SU-DHL-6 (cell line): Measurements from ENCODE around the gene ZBTB24.

Experiments
- H2AFZ ChIP-seq: fragments of 200-600 bp; sonication (generic); 2 replicates; pipeline ENCODE4 v1.6.1; 2014; ENCODE audit warnings: low read depth, mild to moderate bottlenecking, moderate library complexity, mixed read lengths, antibody characterized with exemption, low read length; ENCODE audit not compliant: severe bottlenecking
- H3F3A ChIP-seq: fragments of 200-600 bp; shearing (Covaris generic); 2 replicates; pipeline ENCODE4 v1.6.0; 2016; ENCODE audit warnings: antibody characterized with exemption, mild to moderate bottlenecking; ENCODE audit not compliant: insufficient read depth
- H3K27ac ChIP-seq: fragments of 200-600 bp; sonication (generic); 2 replicates; pipeline ENCODE4 v1.5.1; 2016; ENCODE audit warnings: low read depth, mild to moderate bottlenecking, low read length, moderate library complexity, mixed read lengths
- H3K27me3 ChIP-seq: fragments of 200-600 bp; sonication (generic), shearing (Covaris generic); 2 replicates; pipeline ENCODE4 v1.6.0; 2014; ENCODE audit warnings: mild to moderate bottlenecking, low read length
- H3K36me3 ChIP-seq: fragments of 200-600 bp; sonication (generic); 2 replicates; pipeline ENCODE4 v1.6.1; 2014; ENCODE audit warnings: mild to moderate bottlenecking, low read length, mixed read lengths
- H3K4me2 ChIP-seq: fragments of 300-600, 200-600 bp; shearing (Covaris generic), sonication (generic); 2 replicates; pipeline ENCODE4 v1.6.0; 2014; ENCODE audit warnings: low read length, low read depth, mild to moderate bottlenecking; ENCODE audit not compliant: poor library complexity, severe bottlenecking
- H3K4me3 ChIP-seq: fragments of 200-600 bp; sonication (generic); 2 replicates; pipeline ENCODE4 v1.5.1; 2014; ENCODE audit warnings: antibody characterized with exemption, low read length, mild to moderate bottlenecking, mixed read lengths; ENCODE audit not compliant: insufficient read depth, poor library complexity, severe bottlenecking
- H3K79me2 ChIP-seq: fragments of 200-600 bp; sonication (generic); 2 replicates; pipeline ENCODE4 v1.6.1; 2014; ENCODE audit warnings: mild to moderate bottlenecking, low read length, moderate library complexity; ENCODE audit not compliant: insufficient read depth
- H3K9ac ChIP-seq: fragments of 200-600 bp; sonication (generic); 2 replicates; pipeline ENCODE4 v1.7.0; 2014; ENCODE audit warnings: mild to moderate bottlenecking, low read length
- H3K9me2 ChIP-seq: fragments of 200-600 bp; sonication (generic); replicated peaks from 2 replicates; pipeline ENCODE4 v1.6.1; 2014; ENCODE audit warnings: low read length; ENCODE audit not compliant: insufficient read depth
- H3K9me3 ChIP-seq: fragments of 200-600 bp; sonication (generic); 2 replicates; pipeline ENCODE4 v1.6.1; 2014; ENCODE audit warnings: low read length, mixed read lengths; ENCODE audit not compliant: insufficient read depth
- H4K20me1 ChIP-seq: fragments of 200-600 bp; sonication (generic); 2 replicates; pipeline ENCODE4 v1.6.1; 2014; ENCODE audit warnings: low read depth, mild to moderate bottlenecking, antibody characterized with exemption, low read length, moderate library complexity, mixed read lengths
- EZH2phosphoT487 ChIP-seq: fragments of 200-600 bp; sonication (generic), shearing (Covaris generic); conservative IDR thresholded peaks from 2 replicates; pipeline ENCODE4 v1.6.1; 2018; ENCODE audit warnings: mild to moderate bottlenecking, antibody characterized with exemption, low read length, moderate library complexity, mixed read lengths
- TF ChIP-seq, protein P1 (sequence below): fragments of 200-600 bp; sonication (generic); IDR thresholded peaks from one replicate; pipeline ENCODE4 v1.5.1; 2017; ENCODE audit warnings: antibody characterized with exemption, mild to moderate bottlenecking, low read length, moderate library complexity; ENCODE audit not compliant: insufficient read depth, poor library complexity, severe bottlenecking

ZBTB24 gene

DNA sequence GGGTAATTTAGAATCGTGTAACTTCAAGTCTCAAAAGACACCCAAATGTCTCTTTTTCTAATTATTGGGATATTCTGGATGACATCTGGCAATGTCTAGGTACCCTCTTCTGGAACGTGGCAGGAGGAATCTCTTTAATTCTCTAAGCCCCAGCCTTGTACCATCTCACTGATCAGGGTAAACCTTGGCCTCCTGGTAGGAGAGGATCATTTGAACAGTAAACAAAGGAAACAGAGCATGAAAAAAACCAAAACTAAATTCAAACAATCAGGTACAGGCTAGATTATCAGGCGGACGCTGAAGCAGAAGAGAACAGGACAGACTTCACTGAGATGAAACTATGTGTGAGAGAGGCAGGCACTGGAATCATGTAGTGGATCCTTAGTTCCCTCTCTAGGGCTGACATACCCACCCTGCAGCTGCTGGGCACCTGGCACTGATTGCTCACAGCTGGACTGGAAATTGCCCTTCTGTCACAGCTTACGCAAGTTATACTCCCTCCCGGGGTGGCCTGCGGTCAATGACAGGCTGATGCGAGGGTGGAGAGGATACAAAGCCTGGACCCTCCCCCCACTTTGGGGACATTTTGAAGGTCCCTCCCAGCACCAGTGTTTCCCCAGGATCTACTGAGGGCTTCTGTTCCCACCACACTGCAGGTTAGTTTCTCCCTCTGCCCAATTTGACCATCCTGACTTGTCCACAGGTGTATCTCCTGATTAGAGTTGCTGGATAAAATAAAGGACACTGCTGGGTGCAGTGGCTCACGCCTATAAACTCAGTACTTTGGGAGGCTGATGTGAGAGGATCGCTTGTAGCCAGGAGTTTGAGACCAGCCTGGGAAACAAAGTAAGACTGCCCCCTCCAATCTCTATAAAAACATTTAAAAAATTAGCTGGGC is 20.6 kb upstream of the ZBTB24 start:
- Histone ChIP-seq H3K27ac (no peak overlapping the region), H3K27me3 (no peaks in the 10 kb centered on the region), H3K36me3 (no peaks in the 10 kb centered on the region), H3F3A (no peaks in the 10 kb centered on the region), H4K20me1 (no peaks in the 10 kb centered on the region), H3K9me3 (no peaks in the 10 kb centered on the region), H2AFZ (no peak overlapping the region), H3K9me2 (no peaks in the 10 kb centered on the region), H3K9ac (no peak overlapping the region), H3K79me2 (no peaks in the 10 kb centered on the region), H3K4me2 (no peak overlapping the region), H3K4me3 (no peak overlapping the region)
- TF ChIP-seq EZH2phosphoT487, result no peak
- TF ChIP-seq, protein P1, sequence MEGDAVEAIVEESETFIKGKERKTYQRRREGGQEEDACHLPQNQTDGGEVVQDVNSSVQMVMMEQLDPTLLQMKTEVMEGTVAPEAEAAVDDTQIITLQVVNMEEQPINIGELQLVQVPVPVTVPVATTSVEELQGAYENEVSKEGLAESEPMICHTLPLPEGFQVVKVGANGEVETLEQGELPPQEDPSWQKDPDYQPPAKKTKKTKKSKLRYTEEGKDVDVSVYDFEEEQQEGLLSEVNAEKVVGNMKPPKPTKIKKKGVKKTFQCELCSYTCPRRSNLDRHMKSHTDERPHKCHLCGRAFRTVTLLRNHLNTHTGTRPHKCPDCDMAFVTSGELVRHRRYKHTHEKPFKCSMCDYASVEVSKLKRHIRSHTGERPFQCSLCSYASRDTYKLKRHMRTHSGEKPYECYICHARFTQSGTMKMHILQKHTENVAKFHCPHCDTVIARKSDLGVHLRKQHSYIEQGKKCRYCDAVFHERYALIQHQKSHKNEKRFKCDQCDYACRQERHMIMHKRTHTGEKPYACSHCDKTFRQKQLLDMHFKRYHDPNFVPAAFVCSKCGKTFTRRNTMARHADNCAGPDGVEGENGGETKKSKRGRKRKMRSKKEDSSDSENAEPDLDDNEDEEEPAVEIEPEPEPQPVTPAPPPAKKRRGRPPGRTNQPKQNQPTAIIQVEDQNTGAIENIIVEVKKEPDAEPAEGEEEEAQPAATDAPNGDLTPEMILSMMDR, result no peak

DNA sequence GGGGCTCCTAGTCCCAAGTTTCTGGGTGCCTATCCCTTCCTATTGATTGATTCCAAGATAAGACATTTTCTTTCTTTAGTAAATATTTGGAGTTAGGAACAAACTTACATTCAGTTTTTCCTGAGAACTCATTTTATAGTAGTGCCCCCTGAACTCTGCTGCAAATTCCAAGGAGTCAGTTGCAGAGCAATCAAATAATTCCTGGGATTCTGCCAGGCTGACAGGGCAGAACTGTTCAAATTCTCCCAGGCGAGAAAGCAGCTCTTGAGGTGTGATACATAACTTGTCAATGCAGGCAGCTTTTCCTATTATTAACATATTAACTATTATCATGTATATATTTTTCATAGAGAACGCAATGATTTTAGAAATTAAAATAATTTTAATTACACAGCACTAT is 15.9 kb upstream of the ZBTB24 start:
- no peaks in the 10 kb centered on the region for H3K27me3 ChIP-seq
- H2AFZ ChIP-seq, result no peak overlapping the region
- H3K27ac ChIP-seq, result no peak overlapping the region
- no peaks in the 10 kb centered on the region for H3K79me2 ChIP-seq
- no peak overlapping the region for H3K4me2 ChIP-seq
- H3K36me3 ChIP-seq, result no peaks in the 10 kb centered on the region
- TF ChIP-seq, protein P1, result no peak
- TF ChIP-seq EZH2phosphoT487, result no peak
- no peaks in the 10 kb centered on the region for H3F3A ChIP-seq
- H3K4me3 ChIP-seq, result no peak overlapping the region
- H3K9me2 ChIP-seq, result no peaks in the 10 kb centered on the region
- H4K20me1 ChIP-seq, result no peaks in the 10 kb centered on the region
- H3K9ac ChIP-seq, result no peak overlapping the region
- no peaks in the 10 kb centered on the region for H3K9me3 ChIP-seq

DNA sequence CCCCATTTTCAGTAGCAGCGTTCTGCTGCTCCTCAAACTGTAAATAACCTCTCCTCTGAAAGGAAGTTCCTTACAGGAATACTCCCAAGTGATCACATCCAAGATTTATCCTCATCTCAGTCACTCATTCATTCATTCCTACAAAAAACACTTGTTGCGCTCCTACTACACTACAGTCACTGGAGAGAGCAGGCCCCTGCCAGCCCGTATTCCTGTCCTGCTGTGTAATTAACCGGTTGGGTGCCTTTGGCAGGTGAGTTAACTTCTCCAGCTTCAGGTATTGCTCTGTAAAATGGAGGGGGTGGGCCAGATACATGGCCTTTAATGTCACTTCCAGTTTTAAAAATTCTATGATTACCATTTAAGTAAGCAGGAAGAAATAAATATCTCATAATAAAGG is 15.0 kb upstream of the ZBTB24 start:
- Histone ChIP-seq H3K9me2 (no peaks in the 10 kb centered on the region), H3K27me3 (no peaks in the 10 kb centered on the region), H2AFZ (no peak overlapping the region), H4K20me1 (no peaks in the 10 kb centered on the region), H3F3A (no peaks in the 10 kb centered on the region), H3K9ac (no peak overlapping the region), H3K79me2 (no peaks in the 10 kb centered on the region), H3K4me2 (no peak overlapping the region), H3K36me3 (no peaks in the 10 kb centered on the region), H3K4me3 (no peak overlapping the region), H3K27ac (no peak overlapping the region), H3K9me3 (no peaks in the 10 kb centered on the region)
- TF ChIP-seq, protein P1, result no peak
- no peak for TF ChIP-seq EZH2phosphoT487
